Caco-2 (cell line): ENCODE data around the gene SYVN1. TPM values are rescaled to one million over a fixed set of nuclear protein-coding genes. Genes with fewer than 3 reads are reported as not detected.

Source experiments
- BruUV-seq: library from RNA; stranded (reverse); fragments of 400-500 nt; replicated peaks from 2 replicates; lab custom pipeline; 2021; lab: Mats Ljungman, UMichigan
- CTCF ChIA-PET: fragments of 300-600 bp; sonication (Branson Sonifier 250); formaldehyde crosslinking; loops from one replicate; lab custom pipeline; 2022; ENCODE audit warnings: antibody characterized with exemption; lab: Charles Lee
- POLR2A ChIA-PET: fragments of 300-600 bp; sonication (Branson Sonifier 250); formaldehyde crosslinking; loops from one replicate; lab custom pipeline; 2022; ENCODE audit warnings: antibody characterized with exemption; lab: Charles Lee
- DNase-seq, 2 experiments: peaks; one replicate each; pipeline versions ENCODE4 v3.0.0 to v3.0.0-alpha.2; 2020 to 2022
- H3K27me3 ChIP-seq: replicated peaks from 2 replicates; pipeline ENCODE4 v1.6.0; 2011; ENCODE audit warnings: low read length; ENCODE audit not compliant: control insufficient read depth, insufficient read depth
- H3K36me3 ChIP-seq: 2 replicates; pipeline ENCODE4 v1.5.1; 2011; ENCODE audit warnings: low read length; ENCODE audit not compliant: control insufficient read depth, insufficient read depth
- H3K4me1 ChIP-seq: fragments of 250-450 bp; sonication (Bioruptor Pico); 2 replicates; pipeline ENCODE4 v1.5.1; 2020; ENCODE audit warnings: mild to moderate bottlenecking
- H3K4me3 ChIP-seq: 2 replicates; pipeline ENCODE4 v1.5.1; 2011; ENCODE audit warnings: low read depth, mild to moderate bottlenecking, control low read depth, low read length
- H3K9me3 ChIP-seq: fragments of 250-450 bp; sonication (Bioruptor Pico); 2 replicates; pipeline ENCODE4 v1.5.1; 2020; ENCODE audit warnings: mild to moderate bottlenecking, moderate library complexity
- H3K27ac Mint-ChIP-seq: one replicate; pipeline ENCODE4 v1.8.0; 2022; ENCODE audit warnings: mixed read lengths; ENCODE audit not compliant: unreplicated experiment
- H3K27me3 Mint-ChIP-seq: one replicate; pipeline ENCODE4 v1.8.0; 2022; ENCODE audit warnings: mixed read lengths; ENCODE audit not compliant: insufficient read depth, unreplicated experiment
- H3K36me3 Mint-ChIP-seq: one replicate; pipeline ENCODE4 v1.8.0; 2022; ENCODE audit warnings: mild to moderate bottlenecking, mixed read lengths; ENCODE audit not compliant: insufficient read depth, unreplicated experiment
- H3K4me1 Mint-ChIP-seq: one replicate; pipeline ENCODE4 v1.8.0; 2022; ENCODE audit warnings: low read depth, mixed read lengths; ENCODE audit not compliant: unreplicated experiment
- H3K4me3 Mint-ChIP-seq: one replicate; pipeline ENCODE4 v1.8.0; 2022; ENCODE audit warnings: mild to moderate bottlenecking, moderate library complexity, mixed read lengths; ENCODE audit not compliant: unreplicated experiment
- H3K9me3 Mint-ChIP-seq: one replicate; pipeline ENCODE4 v1.8.0; 2022; ENCODE audit warnings: mixed read lengths; ENCODE audit not compliant: unreplicated experiment
- intact Hi-C: fragments of 100-400 bp; cut with micrococcal nuclease; formaldehyde crosslinking; loops from one replicate; pipeline ENCODE4 v1.10.0; 2022; ENCODE audit not compliant: unreplicated experiment
- total RNA-seq: library from RNA; stranded (reverse); gene quantifications from 2 replicates; pipeline ENCODE4 v1.2.3, GENCODE V29; 2022
- TF ChIP-seq, protein P1 (sequence below), 2 experiments: fragments of 200-600 bp in 1 of 2; IDR thresholded peaks; 1 replicate in 1 of 2; 2 replicates in 1 of 2; pipeline versions ENCODE4 v1.5.1 to v1.8.0; 2011 to 2022; ENCODE audit warnings: antibody characterized with exemption in 1 of 2, control low read depth in 1 of 2, inconsistent platforms in 1 of 2, low read depth in 1 of 2, low read length in 1 of 2, mild to moderate bottlenecking in 1 of 2, moderate library complexity in 1 of 2; ENCODE audit not compliant: insufficient read depth in 1 of 2, severe bottlenecking in 1 of 2, unreplicated experiment in 1 of 2

The SYVN1 gene
- total RNA-seq, 1 experiment from 2014 or later = 50.9 TPM

DNA sequence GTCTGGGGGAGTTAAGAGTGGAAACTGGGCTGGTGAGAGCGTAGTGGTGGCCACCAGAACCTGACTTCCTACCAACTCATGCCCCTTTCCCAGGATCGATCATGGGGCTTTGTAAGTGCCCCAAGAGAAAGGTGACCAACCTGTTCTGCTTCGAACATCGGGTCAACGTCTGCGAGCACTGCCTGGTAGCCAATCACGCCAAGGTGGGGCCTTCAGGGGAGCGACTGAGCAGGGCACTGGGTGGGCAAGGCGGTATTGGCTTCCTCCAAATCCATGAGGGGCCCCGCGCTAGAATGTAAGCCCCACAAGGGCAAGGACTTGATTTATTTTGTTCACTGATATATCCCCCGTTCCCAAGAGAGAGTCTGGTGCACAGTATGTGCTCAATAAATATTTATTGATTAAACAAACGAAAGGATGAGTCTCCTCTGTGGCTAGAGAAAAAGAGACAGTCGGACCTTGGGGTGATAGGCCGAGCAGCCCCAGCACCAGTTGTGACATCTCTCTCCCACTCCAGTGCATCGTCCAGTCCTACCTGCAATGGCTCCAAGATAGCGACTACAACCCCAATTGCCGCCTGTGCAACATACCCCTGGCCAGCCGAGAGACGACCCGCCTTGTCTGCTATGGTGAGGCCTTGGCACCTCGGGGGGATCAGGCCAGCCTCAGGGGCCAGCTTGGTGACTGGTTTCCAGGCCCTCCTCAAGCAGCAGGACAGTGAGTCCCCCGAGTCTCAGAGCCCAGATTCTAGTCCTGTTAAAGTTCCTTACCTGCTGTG lies 49.5 kb downstream of the SYVN1 start:
- Mint-ChIP-seq H3K9me3 (no peaks in the 10 kb centered on the region), H3K4me3 (peak overlapping the region; percentile 85), H3K27me3 (no peaks in the 10 kb centered on the region), H3K4me1 (peaks cover 16% of the 10 kb centered on the region), H3K36me3 (peaks cover 62% of the 10 kb centered on the region), H3K27ac (peak overlapping the region; percentile 98)
- intact Hi-C loops = loop anchor here (5.0 kb wide), 1 partner anchor 57 kb away; the partner anchor contains the start of gene SNX15
- Histone ChIP-seq H3K27me3 (no peaks in the 10 kb centered on the region), H3K9me3 (no peaks in the 10 kb centered on the region), H3K4me1 (peaks cover 16% of the 10 kb centered on the region; the same call in 1 of the 2 replicates), H3K4me3 (peak overlapping the region; percentile 58), H3K36me3 (peaks cover 4% of the 10 kb centered on the region; the same call in 1 of the 2 replicates)
- TF ChIP-seq, protein P1, sequence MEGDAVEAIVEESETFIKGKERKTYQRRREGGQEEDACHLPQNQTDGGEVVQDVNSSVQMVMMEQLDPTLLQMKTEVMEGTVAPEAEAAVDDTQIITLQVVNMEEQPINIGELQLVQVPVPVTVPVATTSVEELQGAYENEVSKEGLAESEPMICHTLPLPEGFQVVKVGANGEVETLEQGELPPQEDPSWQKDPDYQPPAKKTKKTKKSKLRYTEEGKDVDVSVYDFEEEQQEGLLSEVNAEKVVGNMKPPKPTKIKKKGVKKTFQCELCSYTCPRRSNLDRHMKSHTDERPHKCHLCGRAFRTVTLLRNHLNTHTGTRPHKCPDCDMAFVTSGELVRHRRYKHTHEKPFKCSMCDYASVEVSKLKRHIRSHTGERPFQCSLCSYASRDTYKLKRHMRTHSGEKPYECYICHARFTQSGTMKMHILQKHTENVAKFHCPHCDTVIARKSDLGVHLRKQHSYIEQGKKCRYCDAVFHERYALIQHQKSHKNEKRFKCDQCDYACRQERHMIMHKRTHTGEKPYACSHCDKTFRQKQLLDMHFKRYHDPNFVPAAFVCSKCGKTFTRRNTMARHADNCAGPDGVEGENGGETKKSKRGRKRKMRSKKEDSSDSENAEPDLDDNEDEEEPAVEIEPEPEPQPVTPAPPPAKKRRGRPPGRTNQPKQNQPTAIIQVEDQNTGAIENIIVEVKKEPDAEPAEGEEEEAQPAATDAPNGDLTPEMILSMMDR (IDR thresholded peaks at IDR 0.05; ENCODE audit: insufficient read depth in 1 of 2, low read depth in 1 of 2, low read length in 1 of 2, severe bottlenecking in 1 of 2, unreplicated experiment in 1 of 2) = no peak
- no peak for DNase-seq
- ChIA-PET POLR2A (interaction anchor here (1.2 kb wide), 1 partner anchor 27 kb away, joined by 4 read pairs; the partner anchor contains the start of gene TM7SF2), CTCF (no interaction called here)
- BruUV-seq = TSS peak; percentile 54

DNA sequence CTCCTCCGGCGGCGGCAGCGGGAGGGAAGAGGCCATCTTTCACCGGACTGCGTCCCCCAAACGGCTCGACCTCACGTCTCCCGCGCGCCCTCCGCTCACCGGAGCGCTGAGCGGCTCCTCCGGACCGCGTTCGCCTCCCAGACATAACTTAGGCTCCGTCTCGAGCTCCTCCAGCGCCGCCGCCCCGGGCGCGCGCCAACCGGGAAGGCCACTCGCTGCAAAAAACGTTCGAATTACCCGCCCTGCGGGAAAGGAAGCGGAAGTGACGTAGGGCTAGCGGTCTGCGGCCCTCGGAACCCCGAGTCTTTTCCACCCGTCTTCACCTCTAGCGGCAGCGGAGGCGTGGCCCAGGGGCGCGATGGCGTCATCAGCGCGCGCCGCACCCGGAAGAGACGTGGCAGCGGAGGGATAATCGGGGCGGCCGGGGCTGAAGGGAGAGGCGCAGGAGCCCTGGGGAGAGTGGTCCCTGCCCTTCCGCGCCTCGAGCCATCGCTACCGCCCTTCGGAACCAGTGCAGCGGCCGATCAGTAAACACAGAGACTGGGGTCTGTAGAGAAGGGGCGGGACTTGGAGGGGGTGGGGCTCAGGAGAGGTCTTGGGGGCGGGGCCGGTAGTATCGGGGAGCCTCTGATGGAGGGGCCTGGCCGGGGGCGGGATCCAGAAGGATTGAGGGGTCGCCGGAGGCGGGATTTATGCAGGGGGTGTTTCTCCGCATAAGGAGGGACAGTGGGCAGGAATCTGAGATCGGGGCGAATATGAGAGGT lies 50.3 kb downstream of the SYVN1 start, which contains the start of the genes CDCA5 and ZFPL1:
TSS of gene CDCA5 (minus strand) at position 207 of the 764 bp plus-strand sequence. CDS start at position 145, 62 bp downstream.
TSS of gene ZFPL1 (plus strand) at position 389 of the 764 bp plus-strand sequence. CDS start 477 bp downstream, outside the sequence.
- ChIA-PET CTCF (interaction anchor here (0.9 kb wide), 1 partner anchor 70 kb away, joined by 3 read pairs; the partner anchor contains the start of gene ARL2), POLR2A (no interaction called here)
- H3K9me3 ChIP-seq = no peaks in the 10 kb centered on the region
- no peaks in the 10 kb centered on the region for H3K27me3 Mint-ChIP-seq
- no peaks in the 10 kb centered on the region for H3K9me3 Mint-ChIP-seq
- peaks cover 16% of the 10 kb centered on the region; the same call in 1 of the 2 replicates for H3K4me1 ChIP-seq
- DNase-seq = peak; percentile 96 to 97
- TF ChIP-seq, protein P1 (IDR thresholded peaks at IDR 0.05; ENCODE audit: insufficient read depth in 1 of 2, low read depth in 1 of 2, low read length in 1 of 2, severe bottlenecking in 1 of 2, unreplicated experiment in 1 of 2) = no peak
- no peaks in the 10 kb centered on the region for H3K27me3 ChIP-seq
- H3K36me3 ChIP-seq = peaks cover 4% of the 10 kb centered on the region; the same call in 1 of the 2 replicates
- H3K4me1 Mint-ChIP-seq = peaks cover 17% of the 10 kb centered on the region
- no TSS peak for BruUV-seq
- peaks cover 62% of the 10 kb centered on the region for H3K36me3 Mint-ChIP-seq
- H3K27ac Mint-ChIP-seq = peak within 1 kb of the TSS; percentile 98
- peak within 1 kb of the TSS; percentile 58 for H3K4me3 ChIP-seq
- intact Hi-C loops = loop anchor here (5.0 kb wide), 1 partner anchor 57 kb away; the partner anchor contains the start of gene SNX15
- peak within 1 kb of the TSS; percentile 85 for H3K4me3 Mint-ChIP-seq
